ENCODE data around the gene RACGAP1. TPM values are rescaled to one million over a fixed set of nuclear protein-coding genes. Genes with fewer than 3 reads are reported as not detected.

RACGAP1 gene
- total RNA-seq, 1 donor from 2014 or later = 71.2 TPM

- H3K36me3 Mint-ChIP-seq (ENCODE audit: low read depth) = no peaks in the 10 kb centered on the region
- no peaks in the 10 kb centered on the region for H3K4me1 Mint-ChIP-seq (ENCODE audit: low read depth)
- no peak overlapping the region for H3K27ac Mint-ChIP-seq
- DNase-seq (ENCODE audit: low spot score) = no peak
- intact Hi-C loops (cut with micrococcal nuclease) = no loop called here
- no peak overlapping the region for H3K4me3 Mint-ChIP-seq
- H3K27me3 Mint-ChIP-seq (ENCODE audit: insufficient read depth) = no peaks in the 10 kb centered on the region
- no peaks in the 10 kb centered on the region for H3K9me3 Mint-ChIP-seq
Observed at GRCh38 chr12:49974231-49974675, 51.0 kb downstream of the RACGAP1 start.

GRCh38 chr12:49973361-49973830, 51.9 kb downstream of the RACGAP1 start:
- intact Hi-C loops (cut with micrococcal nuclease) = no loop called here
- Mint-ChIP-seq H3K4me3 (no peak overlapping the region), H3K36me3 (ENCODE audit: low read depth) (no peaks in the 10 kb centered on the region), H3K9me3 (no peaks in the 10 kb centered on the region), H3K27ac (no peak overlapping the region), H3K27me3 (ENCODE audit: insufficient read depth) (no peaks in the 10 kb centered on the region), H3K4me1 (ENCODE audit: low read depth) (no peaks in the 10 kb centered on the region)
- no peak for DNase-seq (ENCODE audit: low spot score)

DNA sequence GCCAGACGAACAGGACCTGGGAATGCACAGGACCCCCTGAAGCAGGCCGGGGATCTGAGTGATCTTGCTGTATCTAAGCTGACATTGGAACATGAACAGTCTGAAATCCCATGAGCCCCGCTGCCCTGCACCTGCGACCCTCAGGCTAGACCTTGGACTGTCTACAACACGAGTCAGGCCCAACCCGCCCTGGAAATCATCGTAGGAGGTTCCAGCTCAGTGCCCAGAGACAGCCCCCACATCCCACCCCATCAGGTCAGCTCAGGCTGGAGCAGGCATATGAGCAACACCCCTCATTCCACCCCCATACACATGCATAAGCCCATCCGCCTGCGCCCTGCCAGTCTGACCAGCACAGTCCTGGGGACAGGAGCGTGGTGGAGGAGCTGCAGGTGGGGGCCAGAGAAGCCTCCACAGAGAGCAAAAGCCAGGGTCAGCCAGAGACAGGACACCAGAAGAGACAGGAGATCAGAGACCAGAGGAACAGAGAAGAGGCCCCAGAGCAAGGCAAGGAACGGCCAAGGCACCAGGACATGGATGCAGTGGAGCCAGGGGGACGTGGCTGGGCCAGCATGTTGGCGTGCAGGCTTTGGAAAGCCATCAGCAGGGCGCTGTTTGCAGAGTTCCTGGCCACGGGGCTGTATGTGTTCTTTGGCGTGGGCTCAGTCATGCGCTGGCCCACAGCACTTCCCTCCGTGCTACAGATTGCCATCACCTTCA, 52.5 kb downstream of the RACGAP1 start, which contains the start of gene AQP6:
Gene AQP6 (plus strand): TSS at position 307 of the 720 bp plus-strand sequence. CDS start 227 bp downstream, at position 534.
- H3K27me3 Mint-ChIP-seq (ENCODE audit: insufficient read depth) = no peaks in the 10 kb centered on the region
- no peak within 1 kb of the TSS for H3K27ac Mint-ChIP-seq

GRCh38 chr12:49972129-49972528, 53.2 kb downstream of the RACGAP1 start:
- no peaks in the 10 kb centered on the region for H3K36me3 Mint-ChIP-seq (ENCODE audit: low read depth)
- H3K9me3 Mint-ChIP-seq = no peaks in the 10 kb centered on the region
- H3K4me3 Mint-ChIP-seq = no peak overlapping the region
- no peak overlapping the region for H3K27ac Mint-ChIP-seq
- no peak for DNase-seq (ENCODE audit: low spot score)
- intact Hi-C loops (cut with micrococcal nuclease) = no loop called here
- peaks cover 1% of the 10 kb centered on the region for H3K27me3 Mint-ChIP-seq (ENCODE audit: insufficient read depth)
- no peaks in the 10 kb centered on the region for H3K4me1 Mint-ChIP-seq (ENCODE audit: low read depth)

More for the DNA sequence above, 52.5 kb downstream of the RACGAP1 start, which contains the start of gene AQP6:
- Mint-ChIP-seq H3K36me3 (ENCODE audit: low read depth) (no peaks in the 10 kb centered on the region), H3K4me1 (ENCODE audit: low read depth) (no peaks in the 10 kb centered on the region), H3K9me3 (no peaks in the 10 kb centered on the region), H3K4me3 (no peak within 1 kb of the TSS)
- intact Hi-C loops (cut with micrococcal nuclease) = no loop called here
- DNase-seq (ENCODE audit: low spot score) = no peak

DNA sequence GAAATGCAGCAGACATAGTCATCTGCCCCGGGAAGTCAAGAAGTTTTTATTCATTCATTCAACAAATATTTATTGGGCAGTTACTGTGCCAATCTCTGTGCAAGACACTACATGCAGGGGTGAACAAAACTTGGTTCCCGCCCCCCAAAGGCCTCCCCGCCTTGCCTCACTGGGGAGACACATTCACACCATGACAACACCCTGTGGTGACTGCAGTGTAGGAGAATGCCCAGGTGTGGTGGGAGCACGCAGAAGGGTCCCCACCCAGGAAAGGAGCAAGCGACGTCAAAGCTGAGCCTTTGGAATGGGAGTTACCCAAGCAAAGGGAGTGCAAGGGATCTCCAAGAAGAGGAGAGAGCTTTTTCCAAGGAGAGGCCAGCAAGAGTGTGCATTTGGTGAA, 54.2 kb downstream of the RACGAP1 start:
- H3K9me3 Mint-ChIP-seq = no peaks in the 10 kb centered on the region
- intact Hi-C loops (cut with micrococcal nuclease) = no loop called here
- no peak overlapping the region for H3K4me3 Mint-ChIP-seq
- H3K27me3 Mint-ChIP-seq (ENCODE audit: insufficient read depth) = peaks cover 6% of the 10 kb centered on the region
- DNase-seq (ENCODE audit: low spot score) = no peak
- no peak overlapping the region for H3K27ac Mint-ChIP-seq
- no peaks in the 10 kb centered on the region for H3K4me1 Mint-ChIP-seq (ENCODE audit: low read depth)
- H3K36me3 Mint-ChIP-seq (ENCODE audit: low read depth) = no peaks in the 10 kb centered on the region

DNA sequence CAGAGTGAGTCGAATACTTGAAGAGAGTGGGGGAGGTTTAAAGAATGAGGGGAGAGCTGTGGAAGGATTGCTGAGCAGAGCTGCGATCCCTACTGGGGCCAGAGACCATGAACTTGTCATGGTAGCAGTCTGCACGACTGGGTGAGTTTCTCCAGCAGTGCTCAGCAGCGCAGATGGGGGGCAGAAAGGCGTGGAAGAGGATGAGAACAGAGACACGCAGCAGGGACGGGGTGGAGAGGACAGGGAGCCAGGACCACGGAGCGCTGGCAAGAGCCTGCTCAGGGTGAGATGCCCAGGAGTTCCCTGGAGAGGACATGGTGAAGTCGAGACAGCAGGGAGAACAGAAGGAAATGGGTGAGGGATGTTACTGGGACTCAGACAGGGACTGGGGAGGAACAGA, 54.6 kb downstream of the RACGAP1 start:
- no peaks in the 10 kb centered on the region for H3K9me3 Mint-ChIP-seq
- intact Hi-C loops (cut with micrococcal nuclease) = no loop called here
- no peak overlapping the region for H3K4me3 Mint-ChIP-seq
- no peak for DNase-seq (ENCODE audit: low spot score)
- H3K36me3 Mint-ChIP-seq (ENCODE audit: low read depth) = no peaks in the 10 kb centered on the region
- H3K27me3 Mint-ChIP-seq (ENCODE audit: insufficient read depth) = peaks cover 8% of the 10 kb centered on the region
- H3K27ac Mint-ChIP-seq = no peak overlapping the region
- H3K4me1 Mint-ChIP-seq (ENCODE audit: low read depth) = no peaks in the 10 kb centered on the region

DNA sequence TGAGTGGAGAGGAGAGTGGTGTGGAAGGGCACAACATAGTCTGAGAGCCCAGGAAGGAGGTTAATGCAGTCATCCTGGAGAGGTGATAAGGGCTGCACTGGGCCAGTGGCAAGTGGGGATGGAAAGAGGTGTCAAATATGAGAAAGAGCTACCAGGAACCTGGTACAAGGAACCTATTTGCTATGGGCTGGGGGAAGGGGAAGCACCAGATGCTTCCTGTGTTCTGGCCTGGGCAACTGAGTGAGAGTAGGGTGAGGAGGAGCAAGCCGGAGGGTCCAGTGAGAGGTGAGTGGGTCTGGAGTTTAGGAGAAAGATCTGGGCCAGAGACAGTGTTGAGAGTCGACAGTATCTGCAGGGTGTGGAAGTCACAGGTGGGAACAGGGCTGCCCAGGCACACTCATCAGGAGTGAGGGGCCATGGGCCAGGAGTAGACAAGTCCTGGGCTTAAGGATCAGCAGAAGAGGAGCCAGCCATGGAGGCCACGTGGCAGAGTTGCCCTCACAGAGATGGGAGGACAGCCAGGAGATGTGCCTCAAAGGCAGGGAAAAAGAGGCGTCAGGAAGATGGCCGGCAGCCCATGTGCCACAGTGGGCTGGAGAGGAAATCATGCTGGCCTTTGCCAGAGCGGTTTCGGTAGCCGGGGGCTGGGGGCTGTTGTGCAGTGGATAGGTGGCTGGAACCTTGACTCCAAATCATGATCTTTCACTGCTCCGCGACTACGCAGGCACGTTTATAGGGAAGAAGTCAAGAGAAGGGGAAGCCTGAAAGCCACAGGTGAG, 55.5 kb downstream of the RACGAP1 start:
- H3K4me3 Mint-ChIP-seq = no peak overlapping the region
- H3K27ac Mint-ChIP-seq = no peak overlapping the region
- peaks cover 13% of the 10 kb centered on the region for H3K27me3 Mint-ChIP-seq (ENCODE audit: insufficient read depth)
- DNase-seq (ENCODE audit: low spot score) = no peak
- no peaks in the 10 kb centered on the region for H3K4me1 Mint-ChIP-seq (ENCODE audit: low read depth)
- intact Hi-C loops (cut with micrococcal nuclease) = loop anchor here (5.0 kb wide), 1 partner anchor 193 kb away; no protein-coding TSS in a partner anchor
- no peaks in the 10 kb centered on the region for H3K36me3 Mint-ChIP-seq (ENCODE audit: low read depth)
- H3K9me3 Mint-ChIP-seq = no peaks in the 10 kb centered on the region

DNA sequence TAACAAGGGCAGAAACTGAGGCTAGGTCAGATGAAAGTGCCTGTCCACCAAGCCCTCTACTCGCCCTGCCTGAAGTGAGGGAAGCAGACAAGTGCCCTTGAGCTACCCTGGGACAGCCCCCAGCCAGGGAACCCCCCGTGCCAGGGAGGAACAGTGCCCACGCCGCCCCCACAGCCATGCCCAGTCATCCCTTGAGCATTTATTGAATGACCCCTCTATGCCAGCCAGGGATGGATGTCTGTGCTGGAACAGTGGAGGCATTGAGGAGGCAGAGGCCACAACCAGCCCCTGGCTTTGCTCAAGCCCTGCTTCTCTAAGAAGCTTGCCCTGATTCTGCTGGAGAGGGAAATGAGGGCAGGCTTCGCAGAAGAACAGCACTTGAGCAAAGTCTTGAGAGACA, 56.3 kb downstream of the RACGAP1 start:
- no peak overlapping the region for H3K4me3 Mint-ChIP-seq
- intact Hi-C loops (cut with micrococcal nuclease) = loop anchor here (5.0 kb wide), 1 partner anchor 192 kb away; no protein-coding TSS in a partner anchor
- peaks cover 20% of the 10 kb centered on the region for H3K27me3 Mint-ChIP-seq (ENCODE audit: insufficient read depth)
- no peak for DNase-seq (ENCODE audit: low spot score)
- H3K4me1 Mint-ChIP-seq (ENCODE audit: low read depth) = no peaks in the 10 kb centered on the region
- H3K27ac Mint-ChIP-seq = no peak overlapping the region
- H3K9me3 Mint-ChIP-seq = no peaks in the 10 kb centered on the region
- no peaks in the 10 kb centered on the region for H3K36me3 Mint-ChIP-seq (ENCODE audit: low read depth)

- H3K4me3 Mint-ChIP-seq = no peak overlapping the region
- intact Hi-C loops (cut with micrococcal nuclease) = loop anchor here (5.0 kb wide), 1 partner anchor 191 kb away; no protein-coding TSS in a partner anchor
Observed at GRCh38 chr12:49968471-49968870, 56.8 kb downstream of the RACGAP1 start.

GRCh38 chr12:49967777-49968250, 57.5 kb downstream of the RACGAP1 start:
- peaks cover 30% of the 10 kb centered on the region for H3K27me3 Mint-ChIP-seq (ENCODE audit: insufficient read depth)
- no peaks in the 10 kb centered on the region for H3K36me3 Mint-ChIP-seq (ENCODE audit: low read depth)
- no peak for DNase-seq (ENCODE audit: low spot score)
- no peak overlapping the region for H3K27ac Mint-ChIP-seq
- H3K9me3 Mint-ChIP-seq = no peaks in the 10 kb centered on the region
- H3K4me1 Mint-ChIP-seq (ENCODE audit: low read depth) = no peaks in the 10 kb centered on the region
- intact Hi-C loops (cut with micrococcal nuclease) = loop anchor here (1.0 to 5.0 kb wide), 8 partner anchors 23 to 207 kb away; partner anchors contain the start of gene RACGAP1
- H3K4me3 Mint-ChIP-seq = peak overlapping the region; percentile 52

More at GRCh38 chr12:49968471-49968870, 56.8 kb downstream of the RACGAP1 start:
- Mint-ChIP-seq H3K27ac (no peak overlapping the region), H3K27me3 (ENCODE audit: insufficient read depth) (peaks cover 24% of the 10 kb centered on the region), H3K9me3 (no peaks in the 10 kb centered on the region), H3K4me1 (ENCODE audit: low read depth) (no peaks in the 10 kb centered on the region), H3K36me3 (ENCODE audit: low read depth) (no peaks in the 10 kb centered on the region)
- DNase-seq (ENCODE audit: low spot score) = no peak

- peaks cover 34% of the 10 kb centered on the region for H3K27me3 Mint-ChIP-seq (ENCODE audit: insufficient read depth)
- H3K9me3 Mint-ChIP-seq = no peaks in the 10 kb centered on the region
- H3K4me3 Mint-ChIP-seq = peak overlapping the region; percentile 67
- no peaks in the 10 kb centered on the region for H3K4me1 Mint-ChIP-seq (ENCODE audit: low read depth)
- DNase-seq (ENCODE audit: low spot score) = peak; percentile 83
- H3K27ac Mint-ChIP-seq = peak overlapping the region; percentile 69
- intact Hi-C loops (cut with micrococcal nuclease) = loop anchor here (1.0 to 5.0 kb wide), 8 partner anchors 22 to 208 kb away; partner anchors contain the start of gene RACGAP1
- H3K36me3 Mint-ChIP-seq (ENCODE audit: low read depth) = no peaks in the 10 kb centered on the region
Observed at GRCh38 chr12:49967042-49967776, 58.1 kb downstream of the RACGAP1 start.

DNA sequence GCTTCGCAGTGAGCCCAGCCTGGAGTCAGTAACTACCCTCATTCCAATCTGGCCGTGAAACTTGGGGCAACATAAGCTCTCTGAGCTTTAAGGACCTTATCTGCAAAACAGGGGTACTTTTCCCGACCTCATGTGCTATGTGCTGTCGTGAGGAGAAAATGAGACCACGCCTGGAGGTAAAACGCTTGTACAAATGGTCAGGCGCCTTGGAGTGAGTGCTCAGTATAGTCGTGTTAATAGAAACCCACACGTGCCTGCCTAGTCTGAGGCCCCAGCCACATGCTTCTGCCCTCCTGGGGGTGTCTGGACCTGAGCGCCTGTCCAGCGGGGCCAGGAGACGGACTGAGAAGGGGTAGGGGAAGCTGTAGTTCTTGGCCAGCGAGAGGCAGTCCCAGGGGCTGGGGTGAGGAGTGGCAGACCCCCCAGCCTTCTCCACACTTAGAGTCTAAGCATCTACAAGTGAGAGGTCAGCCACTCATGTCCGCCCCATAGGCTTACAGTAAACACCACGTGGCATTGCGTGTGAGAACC, 58.7 kb downstream of the RACGAP1 start:
- H3K4me3 Mint-ChIP-seq = no peak overlapping the region
- no peaks in the 10 kb centered on the region for H3K9me3 Mint-ChIP-seq
- H3K27me3 Mint-ChIP-seq (ENCODE audit: insufficient read depth) = peaks cover 37% of the 10 kb centered on the region
- intact Hi-C loops (cut with micrococcal nuclease) = loop anchor here (1.0 to 5.0 kb wide), 8 partner anchors 21 to 208 kb away; partner anchors contain the start of gene RACGAP1
- no peak overlapping the region for H3K27ac Mint-ChIP-seq
- no peaks in the 10 kb centered on the region for H3K4me1 Mint-ChIP-seq (ENCODE audit: low read depth)
- DNase-seq (ENCODE audit: low spot score) = no peak
- H3K36me3 Mint-ChIP-seq (ENCODE audit: low read depth) = no peaks in the 10 kb centered on the region
